BLaER1 (cell line): Measurements from ENCODE around the gene KSR1.

Source experiments
- H3K27ac ChIP-seq: shearing (Covaris generic); formaldehyde crosslinking; 2 replicates; pipeline ENCODE4 v1.8.1; 2022
- H3K27me3 ChIP-seq: shearing (Covaris generic); formaldehyde crosslinking; 2 replicates; pipeline ENCODE4 v1.8.1; 2022
- H3K36me3 ChIP-seq: shearing (Covaris generic); formaldehyde crosslinking; 2 replicates; pipeline ENCODE4 v1.8.1; 2022
- H3K4me1 ChIP-seq: shearing (Covaris generic); formaldehyde crosslinking; 2 replicates; pipeline ENCODE4 v1.8.1; 2022
- H3K4me2 ChIP-seq: shearing (Covaris generic); formaldehyde crosslinking; 2 replicates; pipeline ENCODE4 v1.8.1; 2022
- H3K4me3 ChIP-seq: shearing (Covaris generic); formaldehyde crosslinking; 2 replicates; pipeline ENCODE4 v1.8.1; 2022
- H3K9ac ChIP-seq: shearing (Covaris generic); formaldehyde crosslinking; 2 replicates; pipeline ENCODE4 v1.8.1; 2022
- H3K9me3 ChIP-seq: shearing (Covaris generic); formaldehyde crosslinking; 2 replicates; pipeline ENCODE4 v1.8.1; 2022
- H4K20me1 ChIP-seq: shearing (Covaris generic); formaldehyde crosslinking; 2 replicates; pipeline ENCODE4 v1.8.1; 2022
- Cebpa-rat ChIP-seq: shearing (Covaris generic); IDR thresholded peaks from 2 replicates; pipeline ENCODE4 v1.8.1; 2022

Gene KSR1

GRCh38 chr17:27562777-27563455 lies 106.7 kb downstream of the KSR1 start:
- no peak for TF ChIP-seq Cebpa-rat
- H3K9me3 ChIP-seq, result peaks cover 12% of the 10 kb centered on the region
- H3K36me3 ChIP-seq, result peaks cover 4% of the 10 kb centered on the region; the same call in 1 of the 2 replicates
- no peak overlapping the region for H3K9ac ChIP-seq
- H3K27me3 ChIP-seq, result no peaks in the 10 kb centered on the region
- no peak overlapping the region for H3K4me3 ChIP-seq
- no peak overlapping the region for H3K27ac ChIP-seq
- peaks cover 62% of the 10 kb centered on the region for H3K4me1 ChIP-seq
- H3K4me2 ChIP-seq, result no peak overlapping the region
- H4K20me1 ChIP-seq, result no peaks in the 10 kb centered on the region

GRCh38 chr17:27563532-27563931 lies 107.3 kb downstream of the KSR1 start:
- H3K4me3 ChIP-seq, result no peak overlapping the region
- peaks cover 4% of the 10 kb centered on the region; the same call in 1 of the 2 replicates for H3K36me3 ChIP-seq
- peaks cover 12% of the 10 kb centered on the region for H3K9me3 ChIP-seq
- peaks cover 66% of the 10 kb centered on the region for H3K4me1 ChIP-seq
- no peak overlapping the region for H3K9ac ChIP-seq
- no peaks in the 10 kb centered on the region for H3K27me3 ChIP-seq
- peak overlapping the region; percentile 6; the same call in 1 of the 2 replicates for H3K4me2 ChIP-seq
- H3K27ac ChIP-seq, result no peak overlapping the region
- no peaks in the 10 kb centered on the region for H4K20me1 ChIP-seq
- TF ChIP-seq Cebpa-rat, result no peak

GRCh38 chr17:27564463-27564862 lies 108.2 kb downstream of the KSR1 start:
- H3K4me1 ChIP-seq, result peaks cover 64% of the 10 kb centered on the region
- no peaks in the 10 kb centered on the region for H4K20me1 ChIP-seq
- no peak overlapping the region for H3K27ac ChIP-seq
- no peak overlapping the region for H3K9ac ChIP-seq
- H3K9me3 ChIP-seq, result peaks cover 12% of the 10 kb centered on the region
- H3K4me3 ChIP-seq, result no peak overlapping the region
- no peaks in the 10 kb centered on the region for H3K27me3 ChIP-seq
- TF ChIP-seq Cebpa-rat, result no peak
- H3K36me3 ChIP-seq, result peaks cover 4% of the 10 kb centered on the region; the same call in 1 of the 2 replicates
- H3K4me2 ChIP-seq, result peak overlapping the region; percentile 66

GRCh38 chr17:27565874-27566670 lies 109.8 kb downstream of the KSR1 start:
- Histone ChIP-seq H3K4me1 (peaks cover 66% of the 10 kb centered on the region), H4K20me1 (no peaks in the 10 kb centered on the region; the same call in 1 of the 2 replicates), H3K27ac (peak overlapping the region; percentile 50; the same call in 1 of the 2 replicates), H3K27me3 (no peaks in the 10 kb centered on the region), H3K9ac (0 out of 2 replicates have a peak overlapping the region, but pooled peaks have one; percentile 35), H3K36me3 (peaks cover 4% of the 10 kb centered on the region; the same call in 1 of the 2 replicates), H3K4me2 (peak overlapping the region; percentile 66), H3K9me3 (peaks cover 12% of the 10 kb centered on the region), H3K4me3 (no peak overlapping the region)
- no peak for TF ChIP-seq Cebpa-rat

- H3K4me1 ChIP-seq, result peaks cover 75% of the 10 kb centered on the region
- no peaks in the 10 kb centered on the region; the same call in 1 of the 2 replicates for H4K20me1 ChIP-seq
- TF ChIP-seq Cebpa-rat, result no peak
- H3K27me3 ChIP-seq, result no peaks in the 10 kb centered on the region
- peaks cover 12% of the 10 kb centered on the region for H3K9me3 ChIP-seq
- peak overlapping the region; percentile 66 for H3K4me2 ChIP-seq
- H3K9ac ChIP-seq, result 0 out of 2 replicates have a peak overlapping the region, but pooled peaks have one; percentile 35
- peak overlapping the region; percentile 50; the same call in 1 of the 2 replicates for H3K27ac ChIP-seq
- H3K4me3 ChIP-seq, result no peak overlapping the region
- H3K36me3 ChIP-seq, result peaks cover 4% of the 10 kb centered on the region; the same call in 1 of the 2 replicates
These were observed 110.7 kb downstream of the KSR1 start for GRCh38 chr17:27566671-27567562.

GRCh38 chr17:27567563-27567859 lies 111.3 kb downstream of the KSR1 start:
- Histone ChIP-seq H3K36me3 (peaks cover 4% of the 10 kb centered on the region; the same call in 1 of the 2 replicates), H3K9me3 (peaks cover 12% of the 10 kb centered on the region), H3K4me2 (peak overlapping the region; percentile 23; the same call in 1 of the 2 replicates), H3K4me1 (peaks cover 76% of the 10 kb centered on the region), H3K27ac (no peak overlapping the region; the same call in 1 of the 2 replicates), H4K20me1 (no peaks in the 10 kb centered on the region; the same call in 1 of the 2 replicates), H3K27me3 (no peaks in the 10 kb centered on the region), H3K9ac (no peak overlapping the region), H3K4me3 (no peak overlapping the region)
- TF ChIP-seq Cebpa-rat, result no peak

- no peak for TF ChIP-seq Cebpa-rat
- peaks cover 4% of the 10 kb centered on the region; the same call in 1 of the 2 replicates for H3K36me3 ChIP-seq
- H3K4me1 ChIP-seq, result peaks cover 75% of the 10 kb centered on the region
- H3K9ac ChIP-seq, result no peak overlapping the region
- peaks cover 12% of the 10 kb centered on the region for H3K9me3 ChIP-seq
- H3K27ac ChIP-seq, result no peak overlapping the region
- no peak overlapping the region for H3K4me3 ChIP-seq
- H3K27me3 ChIP-seq, result no peaks in the 10 kb centered on the region
- H4K20me1 ChIP-seq, result no peaks in the 10 kb centered on the region; the same call in 1 of the 2 replicates
- H3K4me2 ChIP-seq, result peak overlapping the region; percentile 23; the same call in 1 of the 2 replicates
These were observed 112.0 kb downstream of the KSR1 start for GRCh38 chr17:27568216-27568615.

- Histone ChIP-seq H3K27me3 (no peaks in the 10 kb centered on the region), H4K20me1 (no peaks in the 10 kb centered on the region; the same call in 1 of the 2 replicates), H3K27ac (no peak overlapping the region), H3K36me3 (peaks cover 4% of the 10 kb centered on the region; the same call in 1 of the 2 replicates), H3K9me3 (peaks cover 7% of the 10 kb centered on the region), H3K9ac (no peak overlapping the region), H3K4me3 (no peak overlapping the region), H3K4me2 (no peak overlapping the region), H3K4me1 (peaks cover 70% of the 10 kb centered on the region)
- no peak for TF ChIP-seq Cebpa-rat
These were observed 112.6 kb downstream of the KSR1 start for GRCh38 chr17:27568811-27569210.

GRCh38 chr17:27569257-27569722 lies 113.0 kb downstream of the KSR1 start:
- no peak overlapping the region for H3K4me2 ChIP-seq
- TF ChIP-seq Cebpa-rat, result no peak

More at GRCh38 chr17:27569257-27569722, 113.0 kb downstream of the KSR1 start:
- Histone ChIP-seq H4K20me1 (no peaks in the 10 kb centered on the region; the same call in 1 of the 2 replicates), H3K27me3 (no peaks in the 10 kb centered on the region), H3K9ac (no peak overlapping the region), H3K9me3 (peaks cover 2% of the 10 kb centered on the region), H3K27ac (no peak overlapping the region), H3K4me3 (no peak overlapping the region), H3K36me3 (peaks cover under 1% of the 10 kb centered on the region; the same call in 1 of the 2 replicates), H3K4me1 (peaks cover 66% of the 10 kb centered on the region)
